GM19023 (cell line): Measurements from ENCODE around the gene POC1B.

Experiments
- ATAC-seq: cut with Tn5 transposase; IDR thresholded peaks from one replicate; pipeline ENCODE4 v1.9.1; 2021; ENCODE audit warnings: mild to moderate bottlenecking, moderate library complexity; ENCODE audit not compliant: unreplicated experiment

POC1B gene

GRCh38 chr12:89497467-89497866 is 28.4 kb downstream of the POC1B start:
- ATAC-seq = no peak

- no peak for ATAC-seq
Measured at GRCh38 chr12:89497005-89497404, 28.8 kb downstream of the POC1B start.

GRCh38 chr12:89494411-89495231 is 31.2 kb downstream of the POC1B start:
- ATAC-seq = peak; percentile 69

- ATAC-seq = no peak
Measured at GRCh38 chr12:89493670-89494302, 32.1 kb downstream of the POC1B start.

GRCh38 chr12:89492883-89493282 is 33.0 kb downstream of the POC1B start:
- no peak for ATAC-seq

GRCh38 chr12:89490922-89491321 is 34.9 kb downstream of the POC1B start:
- no peak for ATAC-seq

- ATAC-seq = no peak
Measured at GRCh38 chr12:89486264-89486663, 39.6 kb downstream of the POC1B start.

- no peak for ATAC-seq
Measured at GRCh38 chr12:89484470-89484869, 41.4 kb downstream of the POC1B start.

- no peak for ATAC-seq
Measured at GRCh38 chr12:89481213-89481914, 44.5 kb downstream of the POC1B start.

- no peak for ATAC-seq
Measured at GRCh38 chr12:89479982-89480381, 45.9 kb downstream of the POC1B start.

- no peak for ATAC-seq
Measured at GRCh38 chr12:89477633-89478279, 48.1 kb downstream of the POC1B start.

GRCh38 chr12:89476904-89477595 is 48.8 kb downstream of the POC1B start:
- no peak for ATAC-seq

GRCh38 chr12:89476232-89476631 is 49.6 kb downstream of the POC1B start:
- no peak for ATAC-seq

- ATAC-seq = peak; percentile 46
Measured at GRCh38 chr12:89475203-89475990, 50.5 kb downstream of the POC1B start.

- ATAC-seq = no peak
Measured at GRCh38 chr12:89474615-89475014, 51.2 kb downstream of the POC1B start.

- ATAC-seq = no peak
Measured at GRCh38 chr12:89472508-89472907, 53.3 kb downstream of the POC1B start.

GRCh38 chr12:89470741-89471509 is 54.9 kb downstream of the POC1B start:
- ATAC-seq = no peak

- no peak for ATAC-seq
Measured at GRCh38 chr12:89469361-89469760, 56.5 kb downstream of the POC1B start.

GRCh38 chr12:89468648-89469326 is 57.1 kb downstream of the POC1B start:
- peak; percentile 81 for ATAC-seq
